Cardiac muscle cell (in vitro differentiated cells and primary cell): ENCODE results near the gene CNIH3. TPM values are rescaled to one million over a fixed set of nuclear protein-coding genes. Genes with fewer than 3 reads are reported as not detected.

ENCODE experiments used
- DNase-seq, 2 donors: peaks; one replicate each; pipeline versions ENCODE4 v3.0.0 to v3.0.0-alpha.2; 2010 to 2017; ENCODE audit warnings: low read depth in 1 of 2, low spot score in 1 of 2
- H3K27ac ChIP-seq: fragments of 200-600 bp; sonication (generic); 2 replicates; pipeline ENCODE4 v1.5.1; 2016
- H3K27me3 ChIP-seq: fragments of 200-600 bp; sonication (generic); 2 replicates; pipeline ENCODE4 v1.6.0; 2016; ENCODE audit warnings: control low read depth
- H3K36me3 ChIP-seq: fragments of 200-600 bp; sonication (generic); 2 replicates; pipeline ENCODE4 v1.5.1; 2016; ENCODE audit warnings: control low read depth
- H3K4me1 ChIP-seq: fragments of 200-600 bp; sonication (generic); 2 replicates; pipeline ENCODE4 v1.8.1; 2017; ENCODE audit warnings: low read depth, mild to moderate bottlenecking, mixed run types
- H3K4me3 ChIP-seq: fragments of 200-600 bp; sonication (generic); 2 replicates; pipeline ENCODE4 v1.5.1; 2016; ENCODE audit warnings: mild to moderate bottlenecking
- H3K9me3 ChIP-seq: fragments of 200-600 bp; sonication (generic); 2 replicates; pipeline ENCODE4 v1.5.1; 2017; ENCODE audit warnings: low read depth, mild to moderate bottlenecking, control low read depth
- polyA plus RNA-seq: library from polyadenylated mRNA; unstranded; fragments of >200 nt; fragmentation: Nextera tagmentation; extraction: Ambion mirVana; gene quantifications from 2 replicates; pipeline ENCODE4 v1.2.1, GENCODE V29; 2016
- total RNA-seq: library from RNA; depleted of rRNA; stranded (reverse); fragments of >200 nt; gene quantifications from 2 replicates; pipeline ENCODE4 v1.2.3, GENCODE V29; 2016
- TF ChIP-seq, protein P1 (sequence below): IDR thresholded peaks from 2 replicates; pipeline ENCODE4 v1.5.1; 2012; ENCODE audit warnings: low read depth, mild to moderate bottlenecking, low read length

CNIH3 gene
- total and polyA plus RNA-seq, 2 experiments from 2014 or later = 3.2 to 4.2 TPM

- TF ChIP-seq, protein P1, sequence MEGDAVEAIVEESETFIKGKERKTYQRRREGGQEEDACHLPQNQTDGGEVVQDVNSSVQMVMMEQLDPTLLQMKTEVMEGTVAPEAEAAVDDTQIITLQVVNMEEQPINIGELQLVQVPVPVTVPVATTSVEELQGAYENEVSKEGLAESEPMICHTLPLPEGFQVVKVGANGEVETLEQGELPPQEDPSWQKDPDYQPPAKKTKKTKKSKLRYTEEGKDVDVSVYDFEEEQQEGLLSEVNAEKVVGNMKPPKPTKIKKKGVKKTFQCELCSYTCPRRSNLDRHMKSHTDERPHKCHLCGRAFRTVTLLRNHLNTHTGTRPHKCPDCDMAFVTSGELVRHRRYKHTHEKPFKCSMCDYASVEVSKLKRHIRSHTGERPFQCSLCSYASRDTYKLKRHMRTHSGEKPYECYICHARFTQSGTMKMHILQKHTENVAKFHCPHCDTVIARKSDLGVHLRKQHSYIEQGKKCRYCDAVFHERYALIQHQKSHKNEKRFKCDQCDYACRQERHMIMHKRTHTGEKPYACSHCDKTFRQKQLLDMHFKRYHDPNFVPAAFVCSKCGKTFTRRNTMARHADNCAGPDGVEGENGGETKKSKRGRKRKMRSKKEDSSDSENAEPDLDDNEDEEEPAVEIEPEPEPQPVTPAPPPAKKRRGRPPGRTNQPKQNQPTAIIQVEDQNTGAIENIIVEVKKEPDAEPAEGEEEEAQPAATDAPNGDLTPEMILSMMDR = no peak
- no peak for DNase-seq
- Histone ChIP-seq H3K36me3 (no peaks in the 10 kb centered on the region), H3K27me3 (no peaks in the 10 kb centered on the region), H3K4me3 (no peak overlapping the region), H3K4me1 (peaks cover 15% of the 10 kb centered on the region), H3K9me3 (no peaks in the 10 kb centered on the region), H3K27ac (no peak overlapping the region)
Measured at GRCh38 chr1:224734261-224734935, 118.3 kb downstream of the CNIH3 start.

- TF ChIP-seq, protein P1 = no peak
- Histone ChIP-seq H3K27ac (no peak overlapping the region), H3K27me3 (no peaks in the 10 kb centered on the region), H3K36me3 (no peaks in the 10 kb centered on the region), H3K4me1 (peaks cover 15% of the 10 kb centered on the region), H3K4me3 (no peak overlapping the region), H3K9me3 (no peaks in the 10 kb centered on the region)
- no peak for DNase-seq
Measured at GRCh38 chr1:224735159-224735558, 119.0 kb downstream of the CNIH3 start.

DNA sequence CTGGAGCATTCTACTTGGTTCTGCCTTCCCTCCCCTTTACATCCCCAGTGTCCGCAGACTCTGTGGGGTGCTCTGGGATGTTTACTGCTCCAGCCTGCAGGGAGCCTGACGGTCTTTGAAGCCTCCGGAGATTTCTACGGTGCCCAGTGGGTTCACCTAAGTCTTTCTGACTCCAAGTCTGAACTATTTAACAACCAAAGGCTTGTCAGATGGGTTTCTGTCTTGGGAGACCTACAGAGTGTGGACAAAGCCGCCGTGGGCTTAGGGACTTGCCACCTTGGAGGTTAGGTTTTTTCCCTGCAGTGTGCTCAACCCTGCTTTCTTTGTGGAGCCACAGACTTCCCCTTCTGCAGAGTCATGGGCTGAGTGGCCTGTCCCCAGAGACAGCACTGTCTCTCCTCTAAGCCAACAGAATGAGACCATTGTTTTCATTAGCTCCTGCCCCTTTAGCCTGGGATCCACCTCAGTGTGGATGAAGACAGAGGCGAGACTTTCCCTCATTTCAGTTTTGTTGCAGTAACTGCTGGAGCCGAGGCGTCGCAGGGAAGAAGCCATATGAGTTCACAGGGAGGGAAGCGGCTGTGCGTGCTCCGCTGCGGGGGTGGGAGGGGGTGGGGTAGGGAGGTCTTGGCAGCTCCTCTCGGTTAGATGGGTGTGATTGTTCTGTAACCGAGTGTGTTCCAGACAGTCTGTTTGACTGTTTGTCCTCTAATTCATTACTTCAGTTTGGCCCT, 120.7 kb downstream of the CNIH3 start:
- TF ChIP-seq, protein P1 = no peak
- peak in 1 of 2 donors; percentile 69 for DNase-seq
- H3K27me3 ChIP-seq = no peaks in the 10 kb centered on the region
- no peak overlapping the region for H3K27ac ChIP-seq
- peaks cover 15% of the 10 kb centered on the region for H3K4me1 ChIP-seq
- H3K9me3 ChIP-seq = no peaks in the 10 kb centered on the region
- H3K4me3 ChIP-seq = no peak overlapping the region
- no peaks in the 10 kb centered on the region for H3K36me3 ChIP-seq

DNA sequence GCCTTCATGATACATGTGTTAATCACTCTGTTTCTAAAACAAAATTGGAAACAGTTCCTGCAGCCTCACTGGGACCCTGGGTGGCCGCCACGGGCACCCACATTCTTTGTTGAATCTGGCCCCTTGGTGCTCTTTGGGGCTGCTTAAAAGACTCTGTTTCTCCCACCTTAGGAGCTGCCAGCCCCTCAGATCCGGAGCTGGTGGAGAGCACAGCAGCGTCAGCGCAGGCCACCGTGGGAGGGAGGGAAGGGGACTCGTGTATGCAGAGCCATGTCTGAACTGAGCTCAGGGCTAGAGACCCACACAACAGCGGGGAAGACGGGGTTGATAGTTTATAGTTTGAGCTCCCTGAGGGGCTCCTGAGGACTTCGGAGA, 121.2 kb downstream of the CNIH3 start:
- no peaks in the 10 kb centered on the region for H3K9me3 ChIP-seq
- H3K36me3 ChIP-seq = no peaks in the 10 kb centered on the region
- H3K27ac ChIP-seq = no peak overlapping the region
- no peaks in the 10 kb centered on the region for H3K27me3 ChIP-seq
- DNase-seq = no peak
- no peak overlapping the region for H3K4me3 ChIP-seq
- TF ChIP-seq, protein P1 = no peak
- H3K4me1 ChIP-seq = peaks cover 13% of the 10 kb centered on the region

DNA sequence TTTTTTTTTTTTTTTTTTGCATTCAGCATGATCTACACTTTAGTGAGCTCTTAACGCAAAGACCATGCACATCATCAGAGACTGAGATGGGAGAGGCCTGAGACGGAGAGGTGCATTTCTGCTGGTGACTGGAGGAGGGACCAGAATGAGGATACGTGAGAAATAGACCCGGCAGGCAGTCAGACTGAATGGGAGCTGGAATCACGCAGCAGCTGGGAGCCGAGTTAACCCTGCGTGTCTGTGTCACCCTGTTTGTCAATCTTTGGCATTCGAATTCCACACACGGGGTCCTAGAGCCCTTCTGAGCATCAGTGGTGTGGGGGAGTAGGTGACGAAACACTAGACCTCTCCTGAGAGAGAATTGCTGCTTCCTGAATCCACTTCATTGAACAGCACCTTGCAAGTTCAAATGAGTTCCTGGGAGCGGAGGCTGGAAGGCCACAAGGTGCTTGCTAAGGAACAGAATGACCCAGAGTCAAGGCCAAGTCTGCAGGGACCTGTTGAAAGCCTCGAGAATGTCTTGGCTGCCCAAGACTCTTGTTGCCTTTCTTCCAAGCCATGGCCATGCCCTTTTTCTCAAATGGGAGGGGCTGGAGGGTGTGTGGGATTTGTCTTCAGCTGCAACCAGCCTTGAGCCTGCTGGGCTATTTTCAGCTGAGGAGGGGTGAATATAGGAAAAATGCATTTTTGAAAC, 123.3 kb downstream of the CNIH3 start:
- no peak for DNase-seq
- Histone ChIP-seq H3K4me3 (no peak overlapping the region), H3K9me3 (no peaks in the 10 kb centered on the region), H3K36me3 (no peaks in the 10 kb centered on the region), H3K4me1 (no peaks in the 10 kb centered on the region), H3K27me3 (no peaks in the 10 kb centered on the region), H3K27ac (no peak overlapping the region)
- TF ChIP-seq, protein P1 = no peak
